SK-N-MC (cell line): Measurements from ENCODE around the gene TP53RK.

Experiments
- DNase-seq: peaks from one replicate; pipeline ENCODE4 v3.0.0-alpha.2; 2011; ENCODE audit warnings: low read depth, low spot score
- H3K27ac ChIP-seq: fragments of 200-600 bp; sonication (generic); 2 replicates; pipeline ENCODE4 v1.5.1; 2016; ENCODE audit warnings: mixed run types
- H3K36me3 ChIP-seq: fragments of 200-600 bp; sonication (generic); 2 replicates; pipeline ENCODE4 v1.6.1; 2017; ENCODE audit warnings: antibody characterized with exemption, low read length, mixed read lengths; ENCODE audit not compliant: insufficient read depth
- H3K4me3 ChIP-seq: fragments of 200-600 bp; sonication (generic); 2 replicates; pipeline ENCODE4 v1.5.1; 2016
- H3K9ac ChIP-seq: fragments of 200-600 bp; sonication (generic); 2 replicates; pipeline ENCODE4 v1.8.0; 2017; ENCODE audit warnings: mixed run types, mixed read lengths; ENCODE audit not compliant: insufficient read length
- H3K9me3 ChIP-seq: fragments of 200-600 bp; sonication (generic); 2 replicates; pipeline ENCODE4 v1.6.1; 2017; ENCODE audit warnings: low read depth, mild to moderate bottlenecking, antibody characterized with exemption, low read length, moderate library complexity, mixed read lengths
- EZH2 ChIP-seq: fragments of 200-600 bp; sonication (generic); IDR thresholded peaks from one replicate; pipeline ENCODE4 v1.6.1; 2017; ENCODE audit warnings: antibody characterized with exemption
- FOXP2 ChIP-seq: optimal IDR thresholded peaks from 2 replicates; pipeline ENCODE3; 2011; ENCODE audit warnings: mild to moderate bottlenecking, moderate library complexity; ENCODE audit not compliant: insufficient read depth; ENCODE audit errors: extremely low read length, control extremely low read depth
- POLR2AphosphoS5 ChIP-seq: IDR thresholded peaks from 2 replicates; pipeline ENCODE4 v1.6.1; 2012; ENCODE audit warnings: mild to moderate bottlenecking, low read depth, low read length, borderline replicate concordance

The TP53RK gene

GRCh38 chr20:46650575-46651090, 38.6 kb downstream of the TP53RK start:
- TF ChIP-seq POLR2AphosphoS5 = no peak
- no peak for DNase-seq
- Histone ChIP-seq H3K36me3 (no peaks in the 10 kb centered on the region), H3K9me3 (no peaks in the 10 kb centered on the region), H3K4me3 (no peak overlapping the region), H3K9ac (no peak overlapping the region), H3K27ac (no peak overlapping the region)

DNA sequence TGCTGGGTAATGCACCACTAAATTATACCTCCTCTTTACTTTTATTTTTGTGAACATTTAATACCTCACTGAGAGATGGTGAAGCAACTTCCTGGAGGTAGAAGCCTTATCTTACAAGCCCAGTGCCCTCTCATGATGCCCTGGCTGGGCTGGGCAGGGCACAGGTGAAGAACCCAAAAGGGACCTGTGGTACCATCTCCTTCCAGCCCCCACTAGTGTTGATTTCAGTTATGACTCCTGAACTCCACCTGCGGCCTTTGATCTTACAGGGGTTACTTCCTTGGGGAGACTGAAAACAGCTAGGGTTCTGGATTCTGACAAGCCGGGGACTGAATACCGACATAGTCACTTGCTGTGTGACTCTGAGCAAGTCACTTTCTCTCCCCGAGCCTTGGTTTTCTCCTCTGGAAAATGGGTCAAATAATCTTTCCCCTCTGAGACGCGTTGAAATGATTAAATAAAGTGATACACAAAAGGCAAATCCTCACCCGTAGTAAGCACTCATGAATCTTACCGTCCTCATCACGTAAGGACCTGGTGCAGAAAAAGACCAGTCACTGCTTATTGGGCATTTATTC, 39.2 kb downstream of the TP53RK start:
- H3K4me3 ChIP-seq = no peak overlapping the region
- no peak for TF ChIP-seq EZH2
- TF ChIP-seq POLR2AphosphoS5 = no peak
- TF ChIP-seq FOXP2 = no peak
- H3K27ac ChIP-seq = no peak overlapping the region
- H3K36me3 ChIP-seq = no peaks in the 10 kb centered on the region
- DNase-seq = no peak
- H3K9me3 ChIP-seq = no peaks in the 10 kb centered on the region
- H3K9ac ChIP-seq = no peak overlapping the region

- H3K9ac ChIP-seq = no peak overlapping the region
- H3K9me3 ChIP-seq = no peaks in the 10 kb centered on the region
- no peaks in the 10 kb centered on the region for H3K36me3 ChIP-seq
- no peak overlapping the region for H3K4me3 ChIP-seq
- no peak for DNase-seq
- TF ChIP-seq POLR2AphosphoS5 = no peak
- TF ChIP-seq FOXP2 = no peak
- TF ChIP-seq EZH2 = no peak
- no peak overlapping the region for H3K27ac ChIP-seq
Measured at GRCh38 chr20:46649650-46649949, 39.6 kb downstream of the TP53RK start.

DNA sequence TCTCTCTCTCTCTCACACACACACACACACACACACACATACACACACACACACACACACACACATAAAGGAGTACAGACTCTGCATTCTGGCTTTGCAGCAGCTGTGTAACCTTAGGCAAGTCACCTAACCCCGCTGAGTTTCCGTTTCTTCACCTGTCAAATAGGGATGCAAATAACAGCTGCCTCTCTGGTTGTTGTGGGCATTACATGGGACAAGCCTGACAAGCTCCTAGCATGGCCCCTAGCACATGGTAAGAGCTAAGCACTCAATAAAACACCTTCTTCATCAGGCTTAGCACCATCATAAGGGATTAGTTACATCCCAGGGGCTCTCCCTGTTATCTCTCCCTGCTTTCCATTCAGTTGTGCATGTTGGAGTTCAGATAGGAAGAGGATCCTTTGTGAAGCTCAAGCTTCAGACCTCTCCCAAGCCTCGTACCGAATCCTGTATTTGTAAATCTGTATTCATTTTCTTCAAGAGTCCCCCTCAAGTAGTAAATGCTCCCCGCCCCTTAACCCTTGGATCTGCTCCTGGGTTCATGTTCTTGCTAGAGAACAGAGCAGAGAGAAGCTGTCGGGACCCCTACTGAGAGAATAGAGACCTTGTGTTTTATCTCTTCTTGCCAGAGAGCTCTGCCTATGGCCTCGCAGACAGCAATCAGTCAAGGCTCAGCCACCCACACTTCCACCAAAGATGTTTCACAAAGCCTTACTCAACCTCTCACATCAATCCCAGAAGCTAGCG, 40.2 kb downstream of the TP53RK start:
- Histone ChIP-seq H3K36me3 (no peaks in the 10 kb centered on the region), H3K4me3 (no peak overlapping the region), H3K9me3 (no peaks in the 10 kb centered on the region), H3K9ac (no peak overlapping the region), H3K27ac (no peak overlapping the region)
- DNase-seq = no peak
- TF ChIP-seq EZH2 (no peak), FOXP2 (no peak)

- no peak for DNase-seq
- TF ChIP-seq EZH2 = no peak
- no peak for TF ChIP-seq POLR2AphosphoS5
- TF ChIP-seq FOXP2 = no peak
- Histone ChIP-seq H3K9me3 (no peaks in the 10 kb centered on the region), H3K9ac (no peak overlapping the region), H3K36me3 (no peaks in the 10 kb centered on the region), H3K27ac (no peak overlapping the region), H3K4me3 (no peak overlapping the region)
Measured at GRCh38 chr20:46647469-46647868, 41.8 kb downstream of the TP53RK start.

DNA sequence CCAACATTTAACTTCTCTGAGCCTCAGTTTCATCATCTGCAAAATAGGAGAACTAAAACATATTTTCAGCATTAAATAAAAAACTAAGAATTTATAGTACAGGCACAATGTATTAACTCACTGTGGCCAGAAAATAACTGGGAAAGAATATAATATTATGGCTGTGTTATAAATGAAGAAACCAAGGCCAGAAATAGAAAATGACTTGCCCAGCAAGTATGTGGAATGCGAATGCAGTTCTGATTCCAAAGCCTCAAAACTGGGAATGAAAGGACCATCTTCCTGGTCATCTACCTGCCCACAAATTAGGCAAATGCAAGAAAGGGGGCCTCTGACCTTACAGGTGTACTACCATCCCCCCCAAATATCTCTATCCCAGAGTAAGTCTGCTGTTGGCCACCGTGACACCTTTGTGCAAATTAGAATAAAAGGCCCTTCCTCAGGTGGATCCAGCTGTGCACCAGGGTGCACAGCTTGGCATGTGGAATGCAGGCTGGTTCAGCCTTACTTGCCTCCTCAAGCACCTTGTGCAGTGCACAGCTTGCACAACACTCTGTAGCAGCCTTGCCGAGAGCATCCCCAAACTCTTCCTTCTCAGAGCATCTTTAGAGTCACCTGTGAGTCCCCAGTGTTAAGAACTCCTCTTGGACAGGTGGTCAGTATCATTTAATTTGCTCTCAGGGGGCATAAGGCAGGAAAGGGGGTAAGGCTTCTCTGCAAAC, 42.4 kb downstream of the TP53RK start:
- Histone ChIP-seq H3K9me3 (no peaks in the 10 kb centered on the region), H3K9ac (no peak overlapping the region), H3K4me3 (no peak overlapping the region), H3K36me3 (no peaks in the 10 kb centered on the region), H3K27ac (no peak overlapping the region)
- no peak for DNase-seq
- TF ChIP-seq FOXP2 (no peak), POLR2AphosphoS5 (no peak), EZH2 (no peak)

GRCh38 chr20:46646122-46646521, 43.1 kb downstream of the TP53RK start:
- Histone ChIP-seq H3K36me3 (no peaks in the 10 kb centered on the region), H3K27ac (no peak overlapping the region), H3K9me3 (no peaks in the 10 kb centered on the region), H3K9ac (no peak overlapping the region), H3K4me3 (no peak overlapping the region)
- DNase-seq = no peak
- TF ChIP-seq FOXP2 = no peak
- TF ChIP-seq POLR2AphosphoS5 = no peak
- no peak for TF ChIP-seq EZH2

DNA sequence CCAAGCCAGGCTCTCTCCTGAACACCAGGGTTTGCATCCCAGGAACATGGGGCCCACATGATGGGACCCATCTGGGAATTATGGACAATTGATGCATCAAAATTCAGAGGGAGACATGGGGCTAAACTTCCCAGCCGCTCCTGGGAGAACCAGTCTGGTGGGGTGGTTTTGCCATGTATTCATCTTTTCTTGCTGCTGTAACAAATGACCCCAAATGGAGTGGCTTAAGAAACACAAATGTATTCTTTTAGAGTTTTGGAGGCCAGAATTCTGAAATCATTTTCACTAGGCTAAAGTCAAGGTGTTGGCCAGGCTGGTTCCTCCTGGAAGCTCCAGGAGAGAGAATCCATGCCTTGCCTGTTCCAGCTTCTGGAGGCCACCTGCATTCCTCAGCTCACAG, 44.5 kb downstream of the TP53RK start:
- no peak for DNase-seq
- no peak overlapping the region for H3K27ac ChIP-seq
- TF ChIP-seq EZH2 (no peak), POLR2AphosphoS5 (no peak), FOXP2 (no peak)
- H3K9me3 ChIP-seq = no peaks in the 10 kb centered on the region
- H3K9ac ChIP-seq = no peak overlapping the region
- H3K36me3 ChIP-seq = no peaks in the 10 kb centered on the region
- no peak overlapping the region for H3K4me3 ChIP-seq

DNA sequence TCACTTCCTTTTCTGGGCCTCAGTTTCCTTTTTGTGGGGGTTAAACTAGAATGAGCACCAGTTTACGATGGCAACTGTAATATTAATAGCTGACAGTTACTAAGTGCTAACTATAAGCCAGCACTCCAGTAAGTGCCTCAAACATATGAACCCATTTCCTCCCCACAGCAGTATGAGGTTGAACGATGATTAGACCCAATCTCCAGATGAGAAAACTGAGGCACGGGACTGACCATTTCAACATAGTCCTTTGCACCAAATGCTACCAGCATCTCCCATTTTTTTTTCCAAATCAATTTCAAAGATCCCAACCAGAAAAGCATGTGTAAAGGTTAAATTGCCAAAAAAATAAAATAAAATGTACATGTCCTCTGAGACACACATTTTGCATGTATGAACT, 45.1 kb downstream of the TP53RK start:
- TF ChIP-seq POLR2AphosphoS5 (no peak), EZH2 (no peak), FOXP2 (no peak)
- no peaks in the 10 kb centered on the region for H3K9me3 ChIP-seq
- H3K36me3 ChIP-seq = no peaks in the 10 kb centered on the region
- no peak overlapping the region for H3K9ac ChIP-seq
- no peak overlapping the region for H3K27ac ChIP-seq
- H3K4me3 ChIP-seq = no peak overlapping the region
- no peak for DNase-seq

DNA sequence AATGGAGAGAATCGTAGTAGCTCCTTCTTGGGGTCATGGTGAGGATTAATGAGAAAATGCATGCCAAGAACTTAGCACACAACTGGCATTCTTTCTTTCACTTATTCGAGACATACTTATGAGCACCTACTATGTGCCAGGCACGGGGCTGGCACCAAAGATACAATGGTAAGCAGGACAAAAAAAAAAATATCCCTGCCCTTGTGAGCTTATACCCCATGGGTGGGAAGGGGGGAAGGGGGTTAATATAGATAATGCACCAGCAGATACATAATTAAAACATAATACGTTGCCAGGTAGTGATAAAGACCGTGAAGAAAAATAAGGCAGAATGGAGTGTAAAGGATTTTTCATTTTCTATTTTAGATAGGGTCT, 46.3 kb downstream of the TP53RK start:
- Histone ChIP-seq H3K9ac (no peak overlapping the region), H3K36me3 (no peaks in the 10 kb centered on the region), H3K27ac (no peak overlapping the region), H3K9me3 (no peaks in the 10 kb centered on the region), H3K4me3 (no peak overlapping the region)
- DNase-seq = no peak
- no peak for TF ChIP-seq FOXP2
- no peak for TF ChIP-seq EZH2
- no peak for TF ChIP-seq POLR2AphosphoS5
